GM21447 (cell line): ENCODE results near the gene EEPD1.
"Not testable (repeated sequence)": the region's sequence is repeated elsewhere in the genome, so short reads cannot be mapped to it uniquely, and the experiment has no call there.

ENCODE experiments used
- ATAC-seq: cut with Tn5 transposase; IDR thresholded peaks from one replicate; pipeline ENCODE4 v1.9.1; 2021; ENCODE audit not compliant: unreplicated experiment

Gene EEPD1

GRCh38 chr7:36214608-36215456 lies 61.8 kb downstream of the EEPD1 start:
- ATAC-seq, result no peak

- ATAC-seq, result no peak
Measured at GRCh38 chr7:36215457-36215765, 62.4 kb downstream of the EEPD1 start.

- no peak for ATAC-seq
Measured at GRCh38 chr7:36216063-36216684, 63.1 kb downstream of the EEPD1 start.

GRCh38 chr7:36217211-36217960 lies 64.3 kb downstream of the EEPD1 start:
- ATAC-seq, result no peak

- no peak for ATAC-seq
Measured at GRCh38 chr7:36217961-36218284, 64.9 kb downstream of the EEPD1 start.

- ATAC-seq, result no peak
Measured at GRCh38 chr7:36219429-36219828, 66.4 kb downstream of the EEPD1 start.

- no peak for ATAC-seq
Measured at GRCh38 chr7:36223851-36224250, 70.8 kb downstream of the EEPD1 start.

GRCh38 chr7:36224934-36225858 lies 72.1 kb downstream of the EEPD1 start:
- no peak for ATAC-seq

- ATAC-seq, result no peak
Measured at GRCh38 chr7:36226151-36226550, 73.1 kb downstream of the EEPD1 start.

- no peak for ATAC-seq
Measured at GRCh38 chr7:36227223-36227622, 74.2 kb downstream of the EEPD1 start.

- ATAC-seq, result no peak
Measured at GRCh38 chr7:36228039-36228438, 75.0 kb downstream of the EEPD1 start.

GRCh38 chr7:36231406-36231805 lies 78.4 kb downstream of the EEPD1 start:
- no peak for ATAC-seq

- no peak for ATAC-seq
Measured at GRCh38 chr7:36232555-36232954, 79.5 kb downstream of the EEPD1 start.

GRCh38 chr7:36232971-36233550 lies 80.0 kb downstream of the EEPD1 start:
- ATAC-seq, result no peak

GRCh38 chr7:36236073-36236472 lies 83.0 kb downstream of the EEPD1 start:
- no peak for ATAC-seq

GRCh38 chr7:36238138-36238537 lies 85.1 kb downstream of the EEPD1 start:
- no peak for ATAC-seq

- not testable (repeated sequence) for ATAC-seq
Measured at GRCh38 chr7:36243356-36243755, 90.3 kb downstream of the EEPD1 start.

GRCh38 chr7:36244001-36244400 lies 90.9 kb downstream of the EEPD1 start:
- ATAC-seq, result not testable (repeated sequence)

GRCh38 chr7:36244429-36244828 lies 91.4 kb downstream of the EEPD1 start:
- ATAC-seq, result no peak

GRCh38 chr7:36245684-36246299 lies 92.7 kb downstream of the EEPD1 start:
- ATAC-seq, result no peak
